ENCODE measurements around the gene UROC1. TPM values are rescaled to one million over a fixed set of nuclear protein-coding genes. Genes with fewer than 3 reads are reported as not detected.

UROC1 gene
- total RNA-seq, 1 experiment from 2014 or later, result not detected

GRCh38 chr3:126446301-126446700 lies 71.3 kb downstream of the UROC1 start:
- Histone ChIP-seq H2BK5ac (ENCODE audit: insufficient read length, low read length) (no peak overlapping the region), H3K27me3 (ENCODE audit: insufficient read depth, low read length) (no peaks in the 10 kb centered on the region), H2BK15ac (ENCODE audit: low read depth, low read length) (no peak overlapping the region), H3K23ac (ENCODE audit: insufficient read length, low read depth, low read length) (no peak overlapping the region), H3K56ac (ENCODE audit: insufficient read length, low read depth, low read length) (no peak overlapping the region), H3K4me1 (ENCODE audit: insufficient read depth, low read length) (no peaks in the 10 kb centered on the region), H3K9me3 (ENCODE audit: control insufficient read depth, low read depth, low read length) (no peaks in the 10 kb centered on the region), H3K9ac (ENCODE audit: extremely low read depth, insufficient read length, low read length) (no peak overlapping the region), H3K4ac (ENCODE audit: low read depth, low read length) (no peak overlapping the region), H4K91ac (ENCODE audit: insufficient read length, low read depth, low read length) (no peak overlapping the region), H3K27ac (ENCODE audit: insufficient read length, low read depth, low read length) (no peak overlapping the region), H3K79me1 (ENCODE audit: insufficient read depth, low read depth, low read length, poor library complexity, severe bottlenecking) (no peaks in the 10 kb centered on the region), H2AFZ (ENCODE audit: low read length) (no peak overlapping the region), H3K79me2 (ENCODE audit: insufficient read depth, low read length) (no peaks in the 10 kb centered on the region), H2BK120ac (ENCODE audit: low read depth, low read length, poor library complexity, severe bottlenecking) (no peak overlapping the region), H3K23me2 (ENCODE audit: insufficient read length, low read depth, low read length, poor library complexity, severe bottlenecking) (no peaks in the 10 kb centered on the region), H4K20me1 (ENCODE audit: control insufficient read depth, insufficient read depth, insufficient read length) (no peaks in the 10 kb centered on the region), H2BK20ac (ENCODE audit: low read depth, low read length, poor library complexity, severe bottlenecking) (no peak overlapping the region), H3K4me2 (ENCODE audit: insufficient read depth, insufficient read length, low read length) (no peak overlapping the region), H3T11ph (ENCODE audit: low read length) (no peak overlapping the region), H2AK5ac (ENCODE audit: insufficient read length, low read length) (no peak overlapping the region), H2BK12ac (ENCODE audit: insufficient read length, low read depth, low read length) (no peak overlapping the region), H3K14ac (ENCODE audit: insufficient read depth, low read length) (no peak overlapping the region), H4K5ac (ENCODE audit: insufficient read length, low read depth, low read length) (no peak overlapping the region), H4K8ac (replicated peaks; ENCODE audit: insufficient read length, low read depth, low read length) (no peak overlapping the region), H3K18ac (ENCODE audit: insufficient read length, low read depth, low read length) (no peak overlapping the region)
- H3K4me1 Mint-ChIP-seq, result peaks cover 18 to 21% of the 10 kb centered on the region in 2 experiments
- no CpG with 5 or more reads among the region's 8 CpGs for WGBS (ENCODE audit: extremely low coverage, insufficient read length, low lambda C conversion rate)
- H3K9me3 Mint-ChIP-seq, result no peaks in the 10 kb centered on the region
- H3K36me3 Mint-ChIP-seq (ENCODE audit: insufficient read depth in 1 of 3, low read depth in 3 of 3), result peaks cover 2 to 14% (median 5%) of the 10 kb centered on the region in 3 experiments
- H3K27me3 Mint-ChIP-seq (ENCODE audit: low read depth), result no peaks in the 10 kb centered on the region; the same call in 1 of the 2 replicates
- no peak for TF ChIP-seq CTCF (conservative IDR thresholded peaks at IDR 0.05)
- no peak overlapping the region for H3K27ac Mint-ChIP-seq
- no peak for DNase-seq
- no peak overlapping the region for H3K4me3 Mint-ChIP-seq
